Ishikawa (cell line): ENCODE results near the gene SS18L1.

Experiments
- CREB1 ChIP-seq: IDR thresholded peaks from 2 replicates; pipeline ENCODE4 v1.6.1; 2012; ENCODE audit warnings: low read depth
- YY1 ChIP-seq: IDR thresholded peaks from 2 replicates; pipeline ENCODE4 v1.6.1; 2012; ENCODE audit warnings: low read depth
- TF ChIP-seq, protein P1 (sequence below): IDR thresholded peaks from 2 replicates; pipeline ENCODE4 v1.6.1; 2012

DNA sequence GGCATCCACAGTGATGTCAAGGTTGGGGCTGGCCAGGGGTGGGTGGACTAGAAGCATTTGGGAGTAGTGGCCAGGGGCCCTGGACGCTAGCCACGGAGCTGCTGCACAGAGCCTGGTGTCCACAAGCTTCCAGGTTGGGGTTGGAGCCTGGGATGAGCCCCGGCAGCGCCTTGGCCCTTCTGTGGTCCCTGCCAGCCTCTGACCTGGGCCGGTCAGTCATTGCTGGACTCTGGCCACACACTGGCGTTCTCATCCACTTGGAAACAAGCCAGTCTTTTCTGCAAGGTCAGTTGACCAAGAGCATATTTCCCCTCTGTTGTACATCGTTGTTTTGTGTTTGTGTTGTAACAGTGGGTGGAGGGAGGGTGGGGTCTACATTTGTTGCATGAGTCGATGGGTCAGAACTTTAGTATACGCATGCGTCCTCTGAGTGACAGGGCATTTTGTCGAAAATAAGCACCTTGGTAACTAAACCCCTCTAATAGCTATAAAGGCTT is 8.8 kb upstream of the SS18L1 start:
- TF ChIP-seq YY1 (no peak), CREB1 (no peak)
- TF ChIP-seq, protein P1, sequence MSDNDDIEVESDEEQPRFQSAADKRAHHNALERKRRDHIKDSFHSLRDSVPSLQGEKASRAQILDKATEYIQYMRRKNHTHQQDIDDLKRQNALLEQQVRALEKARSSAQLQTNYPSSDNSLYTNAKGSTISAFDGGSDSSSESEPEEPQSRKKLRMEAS: no peak
